ENCODE measurements around the gene RAB11FIP4. TPM values are rescaled to one million over a fixed set of nuclear protein-coding genes. Genes with fewer than 3 reads are reported as not detected.
"Not testable (repeated sequence)": the region's sequence is repeated elsewhere in the genome, so short reads cannot be mapped to it uniquely, and the experiment has no call there.

The RAB11FIP4 gene
- total RNA-seq, 2 experiments from 2014 or later, result 16.7 to 18.7 TPM

- no peaks in the 10 kb centered on the region for H3K9me3 Mint-ChIP-seq
- no peaks in the 10 kb centered on the region for H3K36me3 Mint-ChIP-seq
- no peak overlapping the region for H3K27ac Mint-ChIP-seq
- DNase-seq, result no peak
- H3K4me3 Mint-ChIP-seq, result no peak overlapping the region
- no peaks in the 10 kb centered on the region for H3K4me1 Mint-ChIP-seq
- no peaks in the 10 kb centered on the region for H3K27me3 Mint-ChIP-seq
Measured at GRCh38 chr17:31379597-31380205, 11.8 kb upstream of the RAB11FIP4 start.

GRCh38 chr17:31381165-31381668 is 10.3 kb upstream of the RAB11FIP4 start:
- no peak overlapping the region for H3K27ac Mint-ChIP-seq
- H3K36me3 Mint-ChIP-seq, result no peaks in the 10 kb centered on the region

GRCh38 chr17:31382668-31383275 is 8.7 kb upstream of the RAB11FIP4 start:
- not testable (repeated sequence) for H3K4me3 Mint-ChIP-seq, H3K36me3 Mint-ChIP-seq, H3K27ac Mint-ChIP-seq, DNase-seq, H3K9me3 Mint-ChIP-seq, H3K27me3 Mint-ChIP-seq, H3K4me1 Mint-ChIP-seq

More at GRCh38 chr17:31381165-31381668, 10.3 kb upstream of the RAB11FIP4 start:
- H3K9me3 Mint-ChIP-seq, result no peaks in the 10 kb centered on the region
- H3K4me3 Mint-ChIP-seq, result no peak overlapping the region
- DNase-seq, result no peak
- no peaks in the 10 kb centered on the region for H3K27me3 Mint-ChIP-seq
- no peaks in the 10 kb centered on the region for H3K4me1 Mint-ChIP-seq

- H3K27ac Mint-ChIP-seq, H3K36me3 Mint-ChIP-seq, H3K4me1 Mint-ChIP-seq, H3K4me3 Mint-ChIP-seq, DNase-seq, H3K27me3 Mint-ChIP-seq, H3K9me3 Mint-ChIP-seq: not testable (repeated sequence)
Measured at GRCh38 chr17:31383488-31383887, 8.0 kb upstream of the RAB11FIP4 start.

- H3K27me3 Mint-ChIP-seq, result peaks cover 18% of the 10 kb centered on the region
Measured at GRCh38 chr17:31385428-31386285, 5.8 kb upstream of the RAB11FIP4 start.

GRCh38 chr17:31386542-31387075 is 4.9 kb upstream of the RAB11FIP4 start:
- Mint-ChIP-seq H3K27me3 (peaks cover 23% of the 10 kb centered on the region), H3K9me3 (no peaks in the 10 kb centered on the region), H3K36me3 (peaks cover 3% of the 10 kb centered on the region), H3K4me1 (peaks cover 5% of the 10 kb centered on the region), H3K27ac (no peak overlapping the region), H3K4me3 (no peak overlapping the region)
- no peak for DNase-seq

More at GRCh38 chr17:31385428-31386285, 5.8 kb upstream of the RAB11FIP4 start:
- peaks cover 3% of the 10 kb centered on the region for H3K36me3 Mint-ChIP-seq
- H3K4me3 Mint-ChIP-seq, result no peak overlapping the region
- no peaks in the 10 kb centered on the region for H3K9me3 Mint-ChIP-seq
- H3K27ac Mint-ChIP-seq, result no peak overlapping the region
- peaks cover 5% of the 10 kb centered on the region for H3K4me1 Mint-ChIP-seq
- no peak for DNase-seq

GRCh38 chr17:31387438-31387837 is 4.0 kb upstream of the RAB11FIP4 start:
- Mint-ChIP-seq H3K27me3 (peaks cover 28% of the 10 kb centered on the region), H3K4me1 (peaks cover 5% of the 10 kb centered on the region), H3K9me3 (no peaks in the 10 kb centered on the region), H3K27ac (no peak overlapping the region), H3K36me3 (peaks cover 3% of the 10 kb centered on the region), H3K4me3 (no peak overlapping the region)
- DNase-seq, result no peak

GRCh38 chr17:31388351-31388750 is 3.1 kb upstream of the RAB11FIP4 start:
- Mint-ChIP-seq H3K4me3 (no peak overlapping the region), H3K9me3 (no peaks in the 10 kb centered on the region), H3K27me3 (peaks cover 37% of the 10 kb centered on the region), H3K27ac (no peak overlapping the region), H3K4me1 (peaks cover 7% of the 10 kb centered on the region), H3K36me3 (peaks cover 3% of the 10 kb centered on the region)
- DNase-seq, result no peak

GRCh38 chr17:31388770-31389656 is 2.5 kb upstream of the RAB11FIP4 start:
- peaks cover 43% of the 10 kb centered on the region for H3K27me3 Mint-ChIP-seq
- peak; percentile 45 for DNase-seq
- H3K4me3 Mint-ChIP-seq, result no peak overlapping the region
- H3K27ac Mint-ChIP-seq, result no peak overlapping the region
- H3K36me3 Mint-ChIP-seq, result peaks cover 3% of the 10 kb centered on the region
- no peaks in the 10 kb centered on the region for H3K9me3 Mint-ChIP-seq
- H3K4me1 Mint-ChIP-seq, result peaks cover 7% of the 10 kb centered on the region

- peaks cover 49% of the 10 kb centered on the region for H3K27me3 Mint-ChIP-seq
- H3K4me3 Mint-ChIP-seq, result peak overlapping the region; percentile 57
- no peak for DNase-seq
- no peaks in the 10 kb centered on the region for H3K9me3 Mint-ChIP-seq
- peaks cover 7% of the 10 kb centered on the region for H3K4me1 Mint-ChIP-seq
- peaks cover 3% of the 10 kb centered on the region for H3K36me3 Mint-ChIP-seq
- H3K27ac Mint-ChIP-seq, result no peak overlapping the region
Measured at GRCh38 chr17:31389657-31390381, 1.7 kb upstream of the RAB11FIP4 start.

GRCh38 chr17:31390426-31390747 is 1.1 kb upstream of the RAB11FIP4 start:
- Mint-ChIP-seq H3K4me1 (peaks cover 7% of the 10 kb centered on the region), H3K9me3 (no peaks in the 10 kb centered on the region), H3K4me3 (peak overlapping the region; percentile 57), H3K27me3 (peaks cover 52% of the 10 kb centered on the region), H3K27ac (no peak overlapping the region), H3K36me3 (peaks cover 3% of the 10 kb centered on the region)
- DNase-seq, result no peak

GRCh38 chr17:31390748-31391495 is 553 bp upstream of the RAB11FIP4 start:
- peak; percentile 13 for DNase-seq
- Mint-ChIP-seq H3K27me3 (peaks cover 58% of the 10 kb centered on the region), H3K4me3 (peak overlapping the region; percentile 57), H3K36me3 (peaks cover 3% of the 10 kb centered on the region), H3K27ac (no peak overlapping the region), H3K4me1 (peaks cover 7% of the 10 kb centered on the region), H3K9me3 (no peaks in the 10 kb centered on the region)

All from activated naive CD8-positive, alpha-beta T cell treated with anti-CD3 and anti-CD28 coated beads for 36 hours (primary cell).